IMR-90 (cell line): ENCODE measurements around the gene ZNFX1. TPM values are rescaled to one million over a fixed set of nuclear protein-coding genes. Genes with fewer than 3 reads are reported as not detected.
A peak's percentile ranks its signal among the peaks of the same experiment; 100 is the strongest.

Source experiments
- microRNA-seq, 2 experiments: library from miRNA; stranded (forward) in 1 of 2; unstranded in 1 of 2; fragments of 10-50 nt in 1 of 2; fragments of <30 nt in 1 of 2; gene quantifications in 1 of 2; microRNA quantifications in 1 of 2; one replicate each; pipeline versions ENCODE3 to v1.1.0; 2013 to 2020; ENCODE audit not compliant: insufficient read depth in 1 of 2, insufficient read length in 1 of 2, unreplicated experiment in 1 of 2
- polyA plus RNA-seq, 3 experiments: library from polyadenylated mRNA; depleted of rRNA; stranded (reverse); fragments of >200 nt; gene quantifications; 2 replicates each; pipeline ENCODE4 v1.2.3, GENCODE V29; 2012; ENCODE audit warnings: low replicate concordance in 1 of 3
- small RNA-seq, 5 experiments: library from RNA; depleted of rRNA; stranded (forward); fragments of <200 nt; gene quantifications; one replicate each; pipeline ENCODE3, GENCODE V24; 2012
- total RNA-seq: library from RNA; depleted of rRNA; stranded (reverse); fragments of >200 nt; gene quantifications from 2 replicates; pipeline ENCODE4 v1.2.3, GENCODE V29; 2012; rRNA removed

The ZNFX1 gene
- total and polyA plus RNA-seq, 2 of the 4 experiments (the other 2 are of a cell fraction), result 10.9 to 60.9 TPM

Small RNA genes within 50 kb of the gene (microRNA-seq; reads per million reads assigned to microRNA genes)
- gene SNORD12B (ENCODE audit: insufficient read depth, insufficient read length), result 16.5 reads per million, percentile 45 among the genes with 10 or more reads in this experiment
- gene SNORD12C (ENCODE audit: insufficient read depth, insufficient read length), result 7.2 reads per million

Small RNA genes within 50 kb of the gene (small RNA-seq; reads per million reads assigned to genes)
- gene SNORD12B (13.7 to 449 (median 33.7) reads per million in 5 experiments), gene SNORD12C (5.5 to 267 (median 71.8) reads per million in 5 experiments)

Other genes with a start within 250 kb of the ZNFX1 start
- gene CSE1L, start 231.7 kb downstream of the ZNFX1 start, total RNA-seq, result 81.7 and 114 TPM in 2 replicates
- gene CSE1L, start 231.7 kb downstream of the ZNFX1 start, polyA plus RNA-seq (2012; rRNA removed), result 26.4 and 34.3 TPM in 2 replicates
- gene STAU1, start 89.7 kb downstream of the ZNFX1 start, total RNA-seq, result 35.3 and 43.9 TPM in 2 replicates
- gene STAU1, start 89.7 kb downstream of the ZNFX1 start, polyA plus RNA-seq (2012; rRNA removed), result 44.5 and 50.3 TPM in 2 replicates
- gene DDX27, start 58.6 kb downstream of the ZNFX1 start, total RNA-seq, result 28.3 and 33.2 TPM in 2 replicates
- gene DDX27, start 58.6 kb downstream of the ZNFX1 start, polyA plus RNA-seq (2012; rRNA removed), result 36.7 and 44.5 TPM in 2 replicates
- gene KCNB1, start 204.6 kb upstream of the ZNFX1 start, total RNA-seq, result not detected in 2 replicates
- gene KCNB1, start 204.6 kb upstream of the ZNFX1 start, polyA plus RNA-seq (2012; rRNA removed), result 0.05 TPM in 1 of 2 replicates, not detected in the other